ENCODE results near the gene KCNH5.

DNA sequence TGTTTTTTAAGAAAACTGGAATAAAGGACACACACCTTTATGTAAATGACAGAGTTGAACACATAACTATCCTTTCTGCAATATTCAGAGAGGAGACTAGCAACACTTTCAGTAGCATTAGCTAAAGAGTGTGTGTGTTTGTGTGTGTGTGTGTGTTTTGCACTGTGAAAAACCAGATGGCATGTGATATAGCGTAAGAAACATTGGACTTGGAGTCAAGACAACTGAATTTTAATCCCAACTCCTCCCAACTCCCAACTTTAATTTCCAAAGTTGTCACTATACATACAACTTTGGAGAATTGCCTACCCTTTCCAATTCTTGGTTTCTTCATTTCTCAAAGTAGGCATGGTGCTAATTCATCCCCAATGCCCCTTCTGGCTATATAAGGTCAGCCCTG, 347.8 kb downstream of the KCNH5 start:
- TF ChIP-seq, protein P1, sequence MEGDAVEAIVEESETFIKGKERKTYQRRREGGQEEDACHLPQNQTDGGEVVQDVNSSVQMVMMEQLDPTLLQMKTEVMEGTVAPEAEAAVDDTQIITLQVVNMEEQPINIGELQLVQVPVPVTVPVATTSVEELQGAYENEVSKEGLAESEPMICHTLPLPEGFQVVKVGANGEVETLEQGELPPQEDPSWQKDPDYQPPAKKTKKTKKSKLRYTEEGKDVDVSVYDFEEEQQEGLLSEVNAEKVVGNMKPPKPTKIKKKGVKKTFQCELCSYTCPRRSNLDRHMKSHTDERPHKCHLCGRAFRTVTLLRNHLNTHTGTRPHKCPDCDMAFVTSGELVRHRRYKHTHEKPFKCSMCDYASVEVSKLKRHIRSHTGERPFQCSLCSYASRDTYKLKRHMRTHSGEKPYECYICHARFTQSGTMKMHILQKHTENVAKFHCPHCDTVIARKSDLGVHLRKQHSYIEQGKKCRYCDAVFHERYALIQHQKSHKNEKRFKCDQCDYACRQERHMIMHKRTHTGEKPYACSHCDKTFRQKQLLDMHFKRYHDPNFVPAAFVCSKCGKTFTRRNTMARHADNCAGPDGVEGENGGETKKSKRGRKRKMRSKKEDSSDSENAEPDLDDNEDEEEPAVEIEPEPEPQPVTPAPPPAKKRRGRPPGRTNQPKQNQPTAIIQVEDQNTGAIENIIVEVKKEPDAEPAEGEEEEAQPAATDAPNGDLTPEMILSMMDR (conservative IDR thresholded peaks at IDR 0.05; ENCODE audit: low read length) = no peak
- TF ChIP-seq EZH2phosphoT487 (IDR thresholded peaks at IDR 0.05; ENCODE audit: borderline replicate concordance) = no peak
